Natural killer cell (primary cell): ENCODE data around the gene OLA1. TPM values are rescaled to one million over a fixed set of nuclear protein-coding genes. Genes with fewer than 3 reads are reported as not detected.

Source experiments
- ATAC-seq, 3 donors: fragments of 150-1000 bp in 2 of 3; fragments of 200-7000 bp in 1 of 3; cut with Tn5 transposase; 1 replicate in 1 of 3; 2 replicates in 2 of 3; pipeline ENCODE4 v1.10.0; 2021; ENCODE audit warnings: mild to moderate bottlenecking in 2 of 3, moderate library complexity in 2 of 3
- DNase-seq, 2 donors: peaks; one replicate each; pipeline versions ENCODE4 v3.0.0 to v3.0.0-alpha.2; 2013 to 2021; ENCODE audit warnings: mixed read lengths in 1 of 2
- H3K27ac ChIP-seq: one replicate; pipeline ENCODE4 v1.5.1; 2013; ENCODE audit warnings: mild to moderate bottlenecking, low read length
- H3K27me3 ChIP-seq: one replicate; pipeline ENCODE4 v1.6.1; 2013; ENCODE audit warnings: low read length; ENCODE audit not compliant: control insufficient read depth, insufficient read depth
- H3K36me3 ChIP-seq: one replicate; pipeline ENCODE4 v1.6.1; 2013; ENCODE audit warnings: low read length; ENCODE audit not compliant: control insufficient read depth, insufficient read depth
- H3K4me1 ChIP-seq: one replicate; pipeline ENCODE4 v1.6.1; 2013; ENCODE audit warnings: low read length; ENCODE audit not compliant: control insufficient read depth, insufficient read depth
- H3K4me3 ChIP-seq: one replicate; pipeline ENCODE4 v1.5.1; 2013; ENCODE audit warnings: low read length
- H3K9me3 ChIP-seq: one replicate; pipeline ENCODE4 v1.6.1; 2013; ENCODE audit warnings: low read length; ENCODE audit not compliant: control insufficient read depth, insufficient read depth
- H3K27ac Mint-ChIP-seq, 2 donors: one replicate each; pipeline ENCODE4 v1.8.0; 2022; ENCODE audit warnings: mild to moderate bottlenecking in 2 of 2, mixed read lengths in 2 of 2, moderate library complexity in 1 of 2
- H3K27me3 Mint-ChIP-seq, 2 donors: one replicate each; pipeline ENCODE4 v1.8.0; 2022; ENCODE audit warnings: low read depth in 2 of 2, mixed read lengths in 2 of 2
- H3K36me3 Mint-ChIP-seq: one replicate; pipeline ENCODE4 v1.8.0; 2022; ENCODE audit warnings: mixed read lengths
- H3K4me1 Mint-ChIP-seq, 2 donors: one replicate each; pipeline ENCODE4 v1.8.0; 2022; ENCODE audit warnings: mixed read lengths in 2 of 2
- H3K4me3 Mint-ChIP-seq: one replicate; pipeline ENCODE4 v1.8.0; 2022; ENCODE audit warnings: mild to moderate bottlenecking, moderate library complexity, mixed read lengths
- H3K9me3 Mint-ChIP-seq, 2 donors: one replicate each; pipeline ENCODE4 v1.8.0; 2022; ENCODE audit warnings: mixed read lengths in 2 of 2
- WGBS: methylation state at CpG from one replicate; pipeline ENCODE4 v1.1.7; 2013; ENCODE audit warnings: missing lambda C conversion rate; ENCODE audit not compliant: insufficient coverage; 5-methylcytosine and 5-hydroxymethylcytosine counted together
- intact Hi-C: fragments of 100-400 bp; cut with micrococcal nuclease; formaldehyde crosslinking; loops from one replicate; pipeline ENCODE4 v1.14.2; 2022
- total RNA-seq, 4 donors: library from RNA; stranded (reverse); fragments of 120-200 nt in 1 of 4; gene quantifications; one replicate each; pipeline versions ENCODE4 v1.2.3 to v1.2.4, GENCODE V29; 2013 to 2022
- TF ChIP-seq, protein P1 (sequence below): fragments of 200-600 bp; IDR thresholded peaks from one replicate; pipeline ENCODE4 v1.8.0; 2022; ENCODE audit warnings: antibody characterized with exemption

Gene OLA1
- total RNA-seq, 3 donors from 2014 or later (not counting 1 experiment from before 2014, with no cell fraction given), result 42.3 to 45.9 (median 43.9) TPM

DNA sequence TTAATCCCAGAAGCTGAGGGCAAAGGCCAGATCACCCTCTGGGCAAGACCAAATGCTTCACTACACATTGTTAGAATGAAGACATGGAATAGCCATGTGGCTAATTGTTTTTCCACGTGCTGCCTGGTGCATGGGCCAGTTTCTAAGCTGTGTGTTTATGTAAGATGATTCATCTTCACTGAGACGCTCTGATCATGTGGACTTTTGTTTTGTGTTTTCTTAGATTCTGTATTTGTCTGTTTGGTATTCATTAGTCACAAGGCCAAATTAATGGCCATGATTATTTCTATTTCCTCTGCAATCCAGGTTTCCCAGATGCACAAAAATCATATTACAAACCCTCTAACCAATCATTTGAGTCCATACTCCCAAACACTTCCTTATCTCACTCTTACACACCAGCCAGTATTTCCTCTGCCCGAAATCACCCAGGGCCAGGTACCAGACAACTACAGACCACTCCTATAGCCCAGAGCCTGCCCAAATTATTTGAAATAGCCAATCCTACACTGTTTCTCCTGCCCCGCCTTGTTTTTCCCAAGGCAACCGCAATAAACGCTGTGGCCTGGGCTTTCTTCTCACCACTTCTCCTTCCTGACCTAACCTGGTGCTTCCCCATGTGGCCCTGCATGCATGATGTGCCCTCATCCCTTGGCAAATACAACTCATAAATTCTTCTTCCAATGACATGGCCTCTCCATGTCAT, 189.0 kb downstream of the OLA1 start:
- TF ChIP-seq, protein P1, sequence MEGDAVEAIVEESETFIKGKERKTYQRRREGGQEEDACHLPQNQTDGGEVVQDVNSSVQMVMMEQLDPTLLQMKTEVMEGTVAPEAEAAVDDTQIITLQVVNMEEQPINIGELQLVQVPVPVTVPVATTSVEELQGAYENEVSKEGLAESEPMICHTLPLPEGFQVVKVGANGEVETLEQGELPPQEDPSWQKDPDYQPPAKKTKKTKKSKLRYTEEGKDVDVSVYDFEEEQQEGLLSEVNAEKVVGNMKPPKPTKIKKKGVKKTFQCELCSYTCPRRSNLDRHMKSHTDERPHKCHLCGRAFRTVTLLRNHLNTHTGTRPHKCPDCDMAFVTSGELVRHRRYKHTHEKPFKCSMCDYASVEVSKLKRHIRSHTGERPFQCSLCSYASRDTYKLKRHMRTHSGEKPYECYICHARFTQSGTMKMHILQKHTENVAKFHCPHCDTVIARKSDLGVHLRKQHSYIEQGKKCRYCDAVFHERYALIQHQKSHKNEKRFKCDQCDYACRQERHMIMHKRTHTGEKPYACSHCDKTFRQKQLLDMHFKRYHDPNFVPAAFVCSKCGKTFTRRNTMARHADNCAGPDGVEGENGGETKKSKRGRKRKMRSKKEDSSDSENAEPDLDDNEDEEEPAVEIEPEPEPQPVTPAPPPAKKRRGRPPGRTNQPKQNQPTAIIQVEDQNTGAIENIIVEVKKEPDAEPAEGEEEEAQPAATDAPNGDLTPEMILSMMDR, result no peak
- Histone ChIP-seq H3K4me1 (no peaks in the 10 kb centered on the region), H3K36me3 (no peaks in the 10 kb centered on the region), H3K27me3 (no peaks in the 10 kb centered on the region), H3K4me3 (no peak overlapping the region), H3K27ac (no peak overlapping the region), H3K9me3 (peaks cover 4% of the 10 kb centered on the region)
- H3K36me3 Mint-ChIP-seq, result no peaks in the 10 kb centered on the region
- no peak overlapping the region for H3K4me3 Mint-ChIP-seq
- 45% methylated on average over 6 of the region's 6 CpGs for WGBS
- DNase-seq (no peak), ATAC-seq (no peak)
- no peaks in the 10 kb centered on the region for H3K4me1 Mint-ChIP-seq
- intact Hi-C loops, result loop anchor here (10.0 kb wide), 1 partner anchor 115 kb away; no protein-coding TSS in a partner anchor
- H3K27me3 Mint-ChIP-seq, result peaks cover 8 to 19% of the 10 kb centered on the region in 2 donors
- no peak overlapping the region for H3K27ac Mint-ChIP-seq
- no peaks in the 10 kb centered on the region for H3K9me3 Mint-ChIP-seq

DNA sequence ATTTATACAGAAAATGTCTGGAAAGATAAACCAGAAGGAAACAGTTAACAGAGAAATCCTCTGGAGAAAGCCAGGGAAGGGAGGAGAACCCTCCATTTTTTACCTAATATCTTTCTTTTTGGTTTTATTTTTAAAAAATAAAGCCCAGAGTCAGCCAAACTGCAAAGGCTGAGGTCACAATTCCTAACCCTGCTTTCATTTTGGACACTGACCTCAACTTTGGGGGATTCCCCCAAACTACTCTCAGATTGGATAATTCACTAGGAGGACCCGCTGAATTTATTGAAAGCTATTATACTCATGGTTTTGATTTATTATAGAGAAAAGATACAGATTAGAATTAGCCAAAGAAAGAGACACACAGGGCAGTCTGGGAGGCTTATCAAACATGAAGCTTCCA, 189.9 kb downstream of the OLA1 start:
- no peak overlapping the region for H3K4me3 ChIP-seq
- H3K27ac ChIP-seq, result no peak overlapping the region
- H3K27me3 ChIP-seq, result no peaks in the 10 kb centered on the region
- no peaks in the 10 kb centered on the region for H3K36me3 ChIP-seq
- peaks cover 4% of the 10 kb centered on the region for H3K9me3 ChIP-seq
- H3K4me1 Mint-ChIP-seq, result no peaks in the 10 kb centered on the region
- no CpG with 5 or more reads among the region's 1 CpG for WGBS
- no peak for ATAC-seq
- DNase-seq, result no peak
- no peaks in the 10 kb centered on the region for H3K4me1 ChIP-seq
- TF ChIP-seq, protein P1, result no peak
- H3K27ac Mint-ChIP-seq, result no peak overlapping the region
- intact Hi-C loops, result loop anchor here (10.0 kb wide), 1 partner anchor 116 kb away; no protein-coding TSS in a partner anchor
- H3K36me3 Mint-ChIP-seq, result no peaks in the 10 kb centered on the region
- H3K4me3 Mint-ChIP-seq, result no peak overlapping the region
- H3K27me3 Mint-ChIP-seq, result peaks cover 8 to 14% of the 10 kb centered on the region in 2 donors
- H3K9me3 Mint-ChIP-seq, result no peaks in the 10 kb centered on the region

DNA sequence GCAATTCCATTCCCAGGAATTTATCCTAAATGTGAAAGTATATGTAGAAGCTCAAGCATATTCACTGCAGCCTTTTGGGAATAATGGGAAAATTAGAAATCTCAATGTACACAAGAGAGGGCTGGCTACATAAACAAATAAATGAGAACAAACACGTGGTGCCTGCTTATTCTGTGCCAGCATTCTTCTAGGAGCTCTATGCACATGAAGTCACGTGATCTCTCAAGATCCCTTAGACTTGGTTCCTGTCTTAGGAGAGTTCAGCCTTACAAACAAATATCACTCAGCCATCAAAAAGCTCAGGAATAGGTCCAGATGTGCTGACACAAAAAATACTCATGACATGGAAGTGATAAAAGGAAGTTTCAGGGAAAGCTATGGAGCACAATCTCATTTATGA, 190.3 kb downstream of the OLA1 start:
- TF ChIP-seq, protein P1, result no peak
- no peak overlapping the region for H3K27ac ChIP-seq
- peaks cover 4% of the 10 kb centered on the region for H3K9me3 ChIP-seq
- H3K27me3 ChIP-seq, result no peaks in the 10 kb centered on the region
- no peaks in the 10 kb centered on the region for H3K4me1 ChIP-seq
- ATAC-seq (no peak), DNase-seq (no peak)
- no peaks in the 10 kb centered on the region for H3K9me3 Mint-ChIP-seq
- H3K27me3 Mint-ChIP-seq, result peaks cover 8 to 14% of the 10 kb centered on the region in 2 donors
- H3K36me3 ChIP-seq, result no peaks in the 10 kb centered on the region
- no peak overlapping the region for H3K4me3 ChIP-seq
- no peaks in the 10 kb centered on the region for H3K4me1 Mint-ChIP-seq
- no peak overlapping the region for H3K27ac Mint-ChIP-seq
- no peak overlapping the region for H3K4me3 Mint-ChIP-seq
- no peaks in the 10 kb centered on the region for H3K36me3 Mint-ChIP-seq
- intact Hi-C loops, result loop anchor here (10.0 kb wide), 1 partner anchor 117 kb away; no protein-coding TSS in a partner anchor
- WGBS, result 84% methylated on average over 2 of the region's 2 CpGs
